HG03439 (cell line): ENCODE data around the gene VCX.
"Not testable (repeated sequence)": the region's sequence is repeated elsewhere in the genome, so short reads cannot be mapped to it uniquely, and the experiment has no call there.

ENCODE experiments used
- ATAC-seq: cut with Tn5 transposase; IDR thresholded peaks from one replicate; pipeline ENCODE4 v1.9.1; 2021; ENCODE audit warnings: mild to moderate bottlenecking, moderate library complexity; ENCODE audit not compliant: unreplicated experiment

The VCX gene

DNA sequence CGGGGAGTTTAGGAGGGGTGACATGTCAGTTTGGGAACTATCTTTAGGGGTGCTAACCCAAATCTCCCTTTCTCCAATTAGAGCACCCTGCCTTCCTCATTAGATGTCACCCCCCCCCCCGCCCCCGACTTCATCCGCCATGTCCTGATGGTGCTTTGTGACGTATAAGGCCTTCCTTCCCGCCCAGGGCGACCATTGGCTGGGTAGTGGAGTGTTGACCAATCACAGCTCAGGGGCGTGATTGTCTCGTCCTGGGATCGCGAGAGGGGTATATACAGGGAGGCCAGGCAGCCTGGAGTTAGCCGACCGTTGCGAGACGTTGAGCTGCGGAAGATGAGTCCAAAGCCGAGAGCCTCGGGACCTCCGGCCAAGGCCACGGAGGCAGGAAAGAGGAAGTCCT, at the start of gene VCX:
VCX (plus strand) TSS at position 301 of the 400 bp plus-strand sequence; CDS start at position 334, 33 bp downstream.
- ATAC-seq, result not testable (repeated sequence)

- ATAC-seq, result no peak
These were observed 44.6 kb upstream of the VCX start for GRCh38 chrX:7798327-7798726.

DNA sequence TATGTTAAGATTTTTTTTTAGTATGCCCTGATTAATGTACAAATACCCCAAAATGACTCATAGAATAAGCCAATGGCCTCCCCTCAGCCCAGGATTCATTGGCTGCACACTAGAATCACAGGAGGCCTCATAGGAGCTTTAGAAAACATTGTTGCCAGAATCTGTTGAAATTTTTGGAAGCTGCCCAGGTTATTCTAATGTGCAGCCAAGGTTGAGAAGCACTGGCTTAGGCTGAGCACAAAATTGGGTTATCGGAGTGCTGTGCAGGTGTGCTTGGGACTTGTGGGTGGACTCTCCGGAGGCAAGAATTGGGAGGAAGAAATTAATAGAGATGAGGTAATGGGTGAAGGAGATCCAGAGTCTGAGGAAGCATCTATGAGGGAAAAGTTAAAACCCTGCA, 41.3 kb upstream of the VCX start:
- no peak for ATAC-seq

DNA sequence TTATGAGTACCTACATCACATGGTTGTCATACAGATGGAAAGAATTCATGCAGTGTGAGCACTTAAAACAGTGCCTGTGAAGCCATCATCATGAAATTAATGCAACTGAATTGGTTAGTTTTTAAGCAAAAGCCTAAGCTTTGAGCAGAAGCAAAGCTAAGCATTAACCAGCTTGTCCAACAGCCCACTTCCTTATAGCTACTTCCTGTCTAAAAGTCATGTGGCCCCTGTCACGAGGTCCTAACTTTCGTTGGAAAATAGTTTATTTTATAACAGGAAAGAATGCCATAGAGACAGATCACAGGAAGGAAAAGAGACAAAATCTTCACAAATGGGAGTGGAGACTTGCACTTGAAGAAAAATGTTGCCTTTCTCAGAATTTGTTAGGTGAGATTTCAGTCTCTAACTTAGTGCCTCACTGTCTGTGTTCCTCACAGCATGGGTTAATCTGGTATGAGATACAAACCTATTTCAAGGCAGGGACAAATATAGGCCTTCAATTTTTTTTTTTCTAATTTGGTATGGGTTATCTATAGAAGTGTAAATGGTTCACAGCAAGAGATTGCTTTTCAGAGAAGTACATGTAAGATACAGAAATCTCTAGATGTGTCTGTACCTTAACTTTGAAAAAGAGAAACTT, 27.7 kb upstream of the VCX start:
- no peak for ATAC-seq

GRCh38 chrX:7828594-7828993, 14.4 kb upstream of the VCX start:
- ATAC-seq, result no peak

DNA sequence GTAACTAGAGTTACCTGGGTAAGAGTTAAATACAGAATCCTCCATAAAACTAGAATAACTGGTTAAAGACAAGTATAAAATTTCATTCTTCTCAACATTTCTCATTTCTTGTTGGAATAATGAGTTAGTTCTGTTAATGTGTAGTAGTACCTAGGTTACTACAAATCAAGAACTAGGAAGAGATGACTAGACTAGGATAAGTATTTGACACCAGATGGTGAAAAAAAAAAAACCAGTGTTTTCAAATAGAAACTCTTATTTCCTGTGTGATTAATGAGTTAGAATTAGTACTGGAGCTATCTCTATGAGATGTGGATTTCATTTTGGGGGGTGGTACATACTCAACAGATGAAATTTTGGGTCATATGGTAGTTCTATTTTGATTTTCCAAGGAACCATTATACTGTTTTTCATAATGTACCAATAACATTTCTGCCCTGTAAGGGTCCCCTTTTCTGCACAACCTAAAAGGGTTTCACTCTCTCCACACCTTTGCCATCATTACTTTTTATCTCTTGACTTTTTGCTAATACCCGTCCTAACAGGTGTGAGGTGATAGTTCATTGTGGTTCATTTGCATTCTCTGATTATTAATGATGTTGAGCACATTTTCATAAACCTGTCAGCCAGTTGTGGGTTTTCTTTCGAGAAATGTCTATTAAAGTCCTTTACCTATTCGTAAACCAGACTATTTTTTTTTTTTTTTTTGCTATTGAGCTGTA, 1.7 kb upstream of the VCX start:
- no peak for ATAC-seq

DNA sequence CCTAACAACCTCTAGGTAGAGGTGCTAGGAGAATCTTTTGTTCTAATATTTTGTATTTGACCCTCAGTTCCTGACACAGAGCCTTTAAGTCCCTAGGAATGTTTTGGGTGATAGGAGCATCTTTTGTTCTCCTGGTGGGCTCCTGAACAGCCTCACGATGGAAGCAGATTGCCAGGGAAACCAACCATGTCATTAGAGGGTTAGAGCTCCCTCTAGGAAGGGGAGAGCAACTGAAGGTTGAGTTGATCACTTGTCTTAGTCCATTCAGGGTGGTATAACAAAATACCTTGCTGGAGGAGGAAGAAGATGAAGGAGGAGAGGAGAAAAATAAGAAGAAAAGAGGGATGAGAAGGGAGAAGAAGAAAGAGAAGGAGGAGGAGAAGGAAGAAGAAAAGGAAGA, 9.2 kb downstream of the VCX start:
- no peak for ATAC-seq

GRCh38 chrX:7872042-7872441, 29.1 kb downstream of the VCX start:
- no peak for ATAC-seq

DNA sequence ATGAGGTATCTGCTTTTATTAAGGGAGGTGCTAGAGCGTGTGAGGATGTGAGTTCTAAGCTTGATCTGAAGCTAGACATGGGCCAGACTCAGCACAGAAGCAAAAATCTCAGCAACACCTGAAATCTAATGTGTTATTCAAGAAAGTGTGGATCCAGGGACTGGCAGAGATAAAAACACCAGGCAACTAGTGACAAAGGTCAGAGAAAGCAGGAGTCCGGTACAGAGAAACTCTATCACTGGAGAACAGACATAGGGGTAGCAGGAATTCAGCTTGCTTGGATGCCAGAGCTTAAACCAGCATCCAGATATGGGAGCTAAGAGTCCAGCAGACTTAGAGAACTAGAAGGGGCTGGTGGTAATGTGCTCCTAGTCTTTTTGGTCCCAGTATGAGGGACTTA, 34.0 kb downstream of the VCX start:
- ATAC-seq, result no peak

- ATAC-seq, result no peak
These were observed 46.2 kb downstream of the VCX start for GRCh38 chrX:7889135-7889534.

- ATAC-seq, result no peak
These were observed 46.7 kb downstream of the VCX start for GRCh38 chrX:7889680-7890079.

DNA sequence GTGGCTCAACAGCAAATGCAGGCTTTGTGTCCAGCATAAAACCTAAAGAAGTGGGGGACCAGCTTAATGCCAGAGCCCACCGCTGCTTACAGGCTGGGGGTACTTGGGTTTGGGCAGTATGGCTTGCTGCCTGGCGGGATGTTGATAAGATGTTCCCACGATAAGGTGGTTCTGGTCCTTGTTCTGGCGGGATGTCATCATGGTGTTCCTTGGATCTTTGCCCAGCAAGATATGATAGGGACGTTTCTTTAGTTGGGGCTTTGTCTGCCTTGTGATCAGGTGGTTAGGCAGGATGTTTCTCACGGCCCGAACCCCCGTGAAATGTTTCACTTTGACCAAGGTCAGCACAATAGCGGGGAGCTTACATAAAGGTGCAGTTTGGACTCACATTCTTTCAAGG, 49.0 kb downstream of the VCX start:
- ATAC-seq, result no peak
